ENCODE results near the gene ACACA. TPM values are rescaled to one million over a fixed set of nuclear protein-coding genes. Genes with fewer than 3 reads are reported as not detected.
A peak's percentile ranks its signal among the peaks of the same experiment; 100 is the strongest.

The ACACA gene
- total RNA-seq, 1 donor: 89.4 TPM

GRCh38 chr17:37432671-37433070, 26.0 kb upstream of the ACACA start:
- TF ChIP-seq CTCF (IDR thresholded peaks at IDR 0.05; ENCODE audit: insufficient read depth, low read depth, low read length): no peak
- H3K4me3 ChIP-seq (ENCODE audit: low read depth, low read length): no peak overlapping the region
- DNase-seq (ENCODE audit: low read depth): no peak

GRCh38 chr17:37430051-37430627, 23.5 kb upstream of the ACACA start:
- peak; percentile 25 for DNase-seq (ENCODE audit: low read depth)
- no peak for TF ChIP-seq CTCF (IDR thresholded peaks at IDR 0.05; ENCODE audit: insufficient read depth, low read depth, low read length)
- no peak overlapping the region for H3K4me3 ChIP-seq (ENCODE audit: low read depth, low read length)

GRCh38 chr17:37429453-37429852, 22.8 kb upstream of the ACACA start:
- DNase-seq (ENCODE audit: low read depth): no peak
- H3K4me3 ChIP-seq (ENCODE audit: low read depth, low read length): no peak overlapping the region
- no peak for TF ChIP-seq CTCF (IDR thresholded peaks at IDR 0.05; ENCODE audit: insufficient read depth, low read depth, low read length)

GRCh38 chr17:37429039-37429438, 22.4 kb upstream of the ACACA start:
- DNase-seq (ENCODE audit: low read depth): no peak
- no peak for TF ChIP-seq CTCF (IDR thresholded peaks at IDR 0.05; ENCODE audit: insufficient read depth, low read depth, low read length)
- no peak overlapping the region for H3K4me3 ChIP-seq (ENCODE audit: low read depth, low read length)

- no peak for DNase-seq (ENCODE audit: low read depth)
- no peak for TF ChIP-seq CTCF (IDR thresholded peaks at IDR 0.05; ENCODE audit: insufficient read depth, low read depth, low read length)
- H3K4me3 ChIP-seq (ENCODE audit: low read depth, low read length): no peak overlapping the region
These were observed 18.6 kb upstream of the ACACA start for GRCh38 chr17:37425268-37425667.

- TF ChIP-seq CTCF (IDR thresholded peaks at IDR 0.05; ENCODE audit: insufficient read depth, low read depth, low read length): no peak
- no peak overlapping the region for H3K4me3 ChIP-seq (ENCODE audit: low read depth, low read length)
- no peak for DNase-seq (ENCODE audit: low read depth)
These were observed 16.5 kb upstream of the ACACA start for GRCh38 chr17:37422971-37423625.

- H3K4me3 ChIP-seq (ENCODE audit: low read depth, low read length): no peak overlapping the region
- no peak for TF ChIP-seq CTCF (IDR thresholded peaks at IDR 0.05; ENCODE audit: insufficient read depth, low read depth, low read length)
- DNase-seq (ENCODE audit: low read depth): no peak
These were observed 11.2 kb upstream of the ACACA start for GRCh38 chr17:37417852-37418251.

Measured in fibroblast of villous mesenchyme (primary cell).